Natural killer cell treated with Interleukin-12 subunit alpha and Interleukin-12 subunit beta and Interleukin-15 and Interleukin-18, amount 100 ng/mL, for 72 hours (primary cell): ENCODE data around the gene SNAPC4. TPM values are rescaled to one million over a fixed set of nuclear protein-coding genes. Genes with fewer than 3 reads are reported as not detected.
"Not testable (repeated sequence)": the region's sequence is repeated elsewhere in the genome, so short reads cannot be mapped to it uniquely, and the experiment has no call there.

Experiments used
- ATAC-seq, 2 donors: fragments of 150-1000 bp; cut with Tn5 transposase in 1 of 2; sonication (Bioruptor Pico), chemical (Tn5 transposase) in 1 of 2; 2 replicates each; pipeline ENCODE4 v1.10.0; 2021
- DNase-seq: peaks from one replicate; pipeline ENCODE4 v3.0.0; 2022; ENCODE audit warnings: low spot score
- H3K27ac Mint-ChIP-seq, 2 donors: 1 replicate in 1 of 2; 2 replicates in 1 of 2; pipeline ENCODE4 v1.8.0; 2022; ENCODE audit warnings: mixed read lengths in 2 of 2, mild to moderate bottlenecking in 1 of 2, moderate library complexity in 1 of 2
- H3K27me3 Mint-ChIP-seq, 2 donors: 1 replicate in 1 of 2; 2 replicates in 1 of 2; pipeline ENCODE4 v1.8.0; 2022; ENCODE audit warnings: mixed read lengths in 2 of 2
- H3K36me3 Mint-ChIP-seq: one replicate; pipeline ENCODE4 v1.8.0; 2022; ENCODE audit warnings: mixed read lengths
- H3K4me1 Mint-ChIP-seq, 2 donors: 1 replicate in 1 of 2; 2 replicates in 1 of 2; pipeline ENCODE4 v1.8.0; 2022; ENCODE audit warnings: low read depth in 2 of 2, mixed read lengths in 2 of 2, mild to moderate bottlenecking in 1 of 2
- H3K4me3 Mint-ChIP-seq: one replicate; pipeline ENCODE4 v1.8.0; 2022; ENCODE audit warnings: mixed read lengths
- H3K9me3 Mint-ChIP-seq: 2 replicates; pipeline ENCODE4 v1.8.0; 2022; ENCODE audit warnings: mixed read lengths
- total RNA-seq, 2 donors: library from RNA; stranded (reverse); gene quantifications; one replicate each; pipeline ENCODE4 v1.2.3, GENCODE V29; 2022

SNAPC4 gene
- total RNA-seq, 2 donors from 2014 or later, result 11.3 to 48.5 TPM

DNA sequence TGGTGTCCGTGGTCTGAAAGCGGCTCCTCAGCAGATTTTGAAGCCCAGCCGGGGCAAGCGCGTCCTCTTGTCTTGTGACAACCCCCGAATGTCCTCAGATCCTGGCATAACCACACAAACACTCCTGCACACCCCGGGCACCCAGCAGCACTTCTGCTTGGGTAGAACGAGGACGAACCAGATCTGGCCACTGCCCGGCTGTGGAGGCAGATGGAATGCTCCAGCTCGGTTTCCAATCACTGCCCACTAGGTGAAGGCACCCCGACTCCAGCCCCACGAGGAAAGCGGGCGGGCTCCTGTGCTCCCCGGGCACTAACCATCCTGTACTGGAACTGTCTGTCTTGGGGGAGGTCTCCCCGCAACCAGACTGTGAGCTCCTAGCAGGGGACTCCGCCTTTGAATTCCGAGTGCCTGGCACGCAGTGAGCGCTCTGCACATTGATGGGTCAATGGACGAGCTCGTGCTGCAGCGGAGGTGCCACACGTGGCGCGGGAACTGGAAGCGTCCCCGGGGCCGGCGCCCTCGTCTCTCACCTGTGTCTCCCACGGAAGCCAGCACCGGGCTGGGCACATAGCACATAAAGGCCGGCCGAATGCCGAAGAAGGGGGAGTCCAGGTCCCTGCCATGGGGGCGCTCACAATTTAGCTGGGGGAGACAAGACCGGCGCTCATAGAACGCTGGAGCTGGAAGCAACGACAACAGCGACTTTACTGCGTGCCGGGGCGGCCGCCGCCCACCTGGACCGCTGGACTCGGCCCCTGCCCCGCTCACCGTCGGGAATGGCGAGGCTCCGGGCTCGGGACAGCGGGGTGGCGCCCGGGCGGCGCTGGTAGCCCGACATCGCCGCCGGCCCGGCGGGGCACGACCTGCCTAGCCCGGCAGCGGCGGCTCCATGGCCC lies 9.8 kb upstream of the SNAPC4 start:
- DNase-seq, result no peak
- H3K4me3 Mint-ChIP-seq, result peak overlapping the region; percentile 90
- H3K9me3 Mint-ChIP-seq, result no peaks in the 10 kb centered on the region
- no peaks in the 10 kb centered on the region for H3K27me3 Mint-ChIP-seq
- H3K27ac Mint-ChIP-seq, result peak overlapping the region; percentile 86 to 91
- peak; percentile 24 to 38 for ATAC-seq
- peaks cover 16% of the 10 kb centered on the region for H3K36me3 Mint-ChIP-seq
- peaks cover 35 to 36% of the 10 kb centered on the region in 2 donors for H3K4me1 Mint-ChIP-seq

DNA sequence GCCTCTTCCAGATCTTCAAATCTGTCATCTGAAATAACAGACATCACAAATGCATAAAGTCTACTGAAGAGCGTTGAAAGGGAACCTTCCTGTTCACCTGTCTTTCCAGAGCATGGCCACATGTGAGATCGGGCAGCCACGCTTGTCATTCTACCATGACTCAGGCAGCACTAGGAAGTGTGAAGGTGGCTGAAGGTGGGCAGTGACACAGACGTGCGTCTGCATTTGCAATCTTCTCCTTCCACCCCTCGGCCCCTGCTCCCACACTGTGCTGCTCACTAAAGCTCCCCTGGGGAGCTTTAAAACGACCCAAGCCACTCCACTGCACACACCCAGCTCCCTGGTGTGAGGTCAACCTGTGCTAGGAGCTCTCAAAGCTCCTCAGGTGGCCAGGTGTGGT lies 7.9 kb upstream of the SNAPC4 start:
- ATAC-seq (no peak), DNase-seq (no peak)
- Mint-ChIP-seq H3K27me3 (no peaks in the 10 kb centered on the region), H3K4me3 (no peak overlapping the region), H3K27ac (no peak overlapping the region), H3K36me3 (peaks cover 10% of the 10 kb centered on the region), H3K4me1 (peaks cover 47 to 48% of the 10 kb centered on the region in 2 donors), H3K9me3 (no peaks in the 10 kb centered on the region)

DNA sequence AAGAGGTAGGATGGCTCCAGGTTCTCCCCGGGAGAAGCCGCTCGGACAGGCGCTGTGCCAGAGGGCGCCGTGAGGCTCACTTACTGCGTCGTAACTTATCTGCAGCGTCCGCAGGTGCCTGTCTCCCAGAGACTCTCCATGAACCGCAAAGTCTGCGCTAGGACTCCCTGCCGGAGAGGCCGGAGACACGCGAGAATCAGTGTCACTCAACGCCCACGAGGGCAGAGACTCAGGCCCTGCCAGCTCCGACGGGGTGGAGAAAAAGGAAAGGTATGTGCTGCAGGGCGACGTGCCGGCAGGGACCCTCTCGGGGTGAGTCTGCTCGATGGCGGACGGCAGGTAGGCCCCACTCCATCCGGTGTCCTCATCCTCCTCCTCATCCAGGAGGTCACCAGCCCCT lies 7.1 kb upstream of the SNAPC4 start:
- H3K27me3 Mint-ChIP-seq, DNase-seq, H3K9me3 Mint-ChIP-seq, H3K27ac Mint-ChIP-seq, ATAC-seq, H3K4me3 Mint-ChIP-seq: not testable (repeated sequence)
- Mint-ChIP-seq H3K4me1 (peaks cover 46 to 48% of the 10 kb centered on the region in 2 donors), H3K36me3 (peaks cover 10% of the 10 kb centered on the region)

DNA sequence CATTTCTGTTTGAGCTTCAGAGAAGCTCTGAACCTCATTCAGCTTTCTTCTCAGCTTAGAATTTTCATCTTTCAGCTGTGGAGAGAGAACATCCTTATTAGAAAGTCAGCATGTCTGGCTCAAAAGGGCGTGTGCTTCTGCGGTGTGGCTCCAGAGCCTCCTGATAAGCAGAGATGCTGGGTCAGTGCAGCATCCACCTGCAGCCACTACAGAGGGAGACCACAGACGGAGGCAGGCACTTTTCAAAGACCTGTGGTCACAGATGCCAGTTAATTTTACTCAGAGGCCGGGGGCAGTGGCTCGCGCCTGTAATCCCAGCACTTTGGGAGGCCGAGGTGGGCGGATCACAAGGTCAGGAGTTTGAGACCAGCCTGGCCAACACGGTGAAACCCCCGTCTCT lies 5.9 kb upstream of the SNAPC4 start:
- DNase-seq, H3K4me3 Mint-ChIP-seq, H3K9me3 Mint-ChIP-seq, H3K27ac Mint-ChIP-seq, H3K36me3 Mint-ChIP-seq, ATAC-seq, H3K27me3 Mint-ChIP-seq: not testable (repeated sequence)
- peaks cover 43 to 44% of the 10 kb centered on the region in 2 donors for H3K4me1 Mint-ChIP-seq

DNA sequence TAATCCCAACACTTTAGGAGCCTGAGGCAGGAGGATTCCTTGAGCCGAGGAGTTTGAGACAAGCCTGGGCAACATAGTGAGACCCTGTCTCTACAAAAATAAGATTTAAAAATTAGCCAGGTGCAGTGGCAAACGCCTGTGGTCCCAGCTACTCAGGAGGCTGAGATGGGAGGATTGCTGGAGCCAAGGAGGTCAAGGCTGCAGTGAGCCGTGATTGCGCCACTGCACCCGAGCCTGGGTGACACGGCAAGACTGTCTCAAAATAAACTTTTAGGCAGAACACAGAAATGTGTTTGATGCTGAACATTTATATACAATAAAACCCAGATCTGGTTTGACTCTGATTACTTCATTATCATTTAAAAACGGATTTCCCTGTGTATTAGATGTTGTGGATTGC lies 5.5 kb upstream of the SNAPC4 start:
- Mint-ChIP-seq H3K4me1 (peaks cover 43 to 48% of the 10 kb centered on the region in 2 donors), H3K36me3 (peaks cover 5% of the 10 kb centered on the region), H3K27me3 (no peaks in the 10 kb centered on the region), H3K9me3 (no peaks in the 10 kb centered on the region), H3K27ac (peak overlapping the region; percentile 82 to 93), H3K4me3 (peak overlapping the region; percentile 77)
- ATAC-seq (no peak), DNase-seq (no peak)

DNA sequence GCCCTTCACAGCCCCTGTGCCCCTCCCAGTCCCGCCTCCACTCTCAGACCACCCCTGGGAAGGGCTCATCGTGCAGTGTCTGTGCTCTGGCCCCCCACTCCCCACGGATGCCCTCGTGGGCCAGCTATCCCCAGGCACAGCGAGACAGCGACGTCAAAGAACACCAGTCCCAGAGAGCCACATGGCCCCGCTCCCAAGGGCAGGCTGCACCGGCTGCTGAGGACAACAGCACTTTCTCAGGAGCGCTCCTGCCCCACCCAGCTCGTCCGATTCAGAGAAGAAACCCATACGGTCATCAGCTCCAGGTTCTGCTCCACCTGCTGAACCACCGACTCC lies 4.8 kb upstream of the SNAPC4 start:
- H3K36me3 Mint-ChIP-seq, result peaks cover 5% of the 10 kb centered on the region
- no peaks in the 10 kb centered on the region for H3K9me3 Mint-ChIP-seq
- ATAC-seq (no peak), DNase-seq (no peak)
- H3K27me3 Mint-ChIP-seq, result no peaks in the 10 kb centered on the region
- H3K4me1 Mint-ChIP-seq, result peaks cover 40 to 46% of the 10 kb centered on the region in 2 donors
- peak overlapping the region; percentile 82 to 93 for H3K27ac Mint-ChIP-seq
- peak overlapping the region; percentile 77 for H3K4me3 Mint-ChIP-seq

- ATAC-seq, result peak; percentile 53 to 61
- H3K36me3 Mint-ChIP-seq, result peaks cover 5% of the 10 kb centered on the region
Observed at GRCh38 chr9:136403915-136404800, 4.2 kb upstream of the SNAPC4 start.

GRCh38 chr9:136403538-136403914 lies 3.6 kb upstream of the SNAPC4 start:
- Mint-ChIP-seq H3K4me1 (peaks cover 36 to 46% of the 10 kb centered on the region in 2 donors), H3K9me3 (no peaks in the 10 kb centered on the region), H3K27ac (peak overlapping the region; percentile 82 to 93), H3K27me3 (no peaks in the 10 kb centered on the region), H3K4me3 (peak overlapping the region; percentile 77), H3K36me3 (no peaks in the 10 kb centered on the region)
- ATAC-seq (peak; percentile 77 to 78), DNase-seq (peak; percentile 81)

More at GRCh38 chr9:136403915-136404800, 4.2 kb upstream of the SNAPC4 start:
- peaks cover 36 to 44% of the 10 kb centered on the region in 2 donors for H3K4me1 Mint-ChIP-seq
- H3K4me3 Mint-ChIP-seq, result peak overlapping the region; percentile 77
- no peaks in the 10 kb centered on the region for H3K27me3 Mint-ChIP-seq
- DNase-seq, result no peak
- no peaks in the 10 kb centered on the region for H3K9me3 Mint-ChIP-seq
- H3K27ac Mint-ChIP-seq, result peak overlapping the region; percentile 82 to 93

GRCh38 chr9:136402067-136402466 lies 2.1 kb upstream of the SNAPC4 start:
- H3K4me3 Mint-ChIP-seq, result peak overlapping the region; percentile 41
- H3K4me1 Mint-ChIP-seq, result peaks cover 39 to 42% of the 10 kb centered on the region in 2 donors

GRCh38 chr9:136401173-136401922 lies 1.4 kb upstream of the SNAPC4 start:
- Mint-ChIP-seq H3K36me3 (no peaks in the 10 kb centered on the region), H3K27ac (peak overlapping the region; percentile 55 to 73), H3K27me3 (no peaks in the 10 kb centered on the region), H3K4me1 (peaks cover 39 to 45% of the 10 kb centered on the region in 2 donors), H3K4me3 (peak overlapping the region; percentile 57), H3K9me3 (no peaks in the 10 kb centered on the region)
- ATAC-seq (no peak), DNase-seq (no peak)

More at GRCh38 chr9:136402067-136402466, 2.1 kb upstream of the SNAPC4 start:
- Mint-ChIP-seq H3K36me3 (no peaks in the 10 kb centered on the region), H3K9me3 (no peaks in the 10 kb centered on the region), H3K27ac (peak overlapping the region in 1 of 2 donors; percentile 55), H3K27me3 (no peaks in the 10 kb centered on the region)
- ATAC-seq, result no peak
- DNase-seq, result no peak

DNA sequence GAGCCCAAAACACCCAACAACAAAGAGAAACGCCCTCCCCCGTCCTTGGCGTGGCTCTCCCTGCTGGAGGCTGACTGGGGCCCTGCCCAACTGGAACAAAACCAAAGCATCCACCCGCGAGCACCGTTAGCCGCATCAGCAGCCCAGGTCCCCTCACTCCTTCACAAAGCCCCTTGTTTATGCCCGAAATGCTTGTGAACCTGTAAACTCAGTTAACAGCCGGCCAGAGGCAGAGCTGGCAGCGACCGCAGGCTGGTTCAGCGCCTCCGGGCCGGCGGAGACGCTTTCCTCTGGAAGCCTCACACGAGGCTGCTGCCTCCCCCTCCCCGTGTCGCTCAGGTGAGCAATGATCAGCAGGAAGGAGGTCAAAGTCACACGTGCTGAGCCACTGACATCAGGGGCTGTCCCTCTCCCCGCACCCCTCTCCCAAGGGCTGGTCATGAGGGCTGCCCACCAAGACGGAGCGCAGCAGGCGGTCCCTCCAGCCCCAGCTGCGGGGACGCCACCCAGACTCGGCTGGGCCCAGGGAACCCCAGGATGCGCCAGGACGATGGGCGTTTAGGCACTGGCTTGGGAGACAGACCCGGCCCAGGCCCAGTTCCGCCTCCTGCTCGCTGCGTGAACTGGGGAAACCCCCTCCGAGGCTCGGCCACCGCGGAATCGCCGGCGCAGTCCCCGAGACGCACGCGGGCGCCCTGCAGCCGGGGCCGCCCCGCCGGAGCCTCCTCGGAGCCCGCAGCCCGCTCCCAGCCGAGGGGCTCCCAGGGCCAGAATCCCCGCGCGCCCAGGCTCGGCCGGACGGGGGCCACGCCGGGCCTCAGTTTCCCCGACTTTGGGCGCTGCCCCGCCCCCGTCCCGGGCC lies 563 bp downstream of the SNAPC4 start:
- no peaks in the 10 kb centered on the region for H3K27me3 Mint-ChIP-seq
- H3K4me3 Mint-ChIP-seq, result peak overlapping the region; percentile 89
- ATAC-seq (peak; percentile 55 to 60), DNase-seq (no peak)
- peak overlapping the region in 1 of 2 donors; percentile 56 for H3K27ac Mint-ChIP-seq
- H3K36me3 Mint-ChIP-seq, result no peaks in the 10 kb centered on the region
- peaks cover 30 to 34% of the 10 kb centered on the region in 2 donors for H3K4me1 Mint-ChIP-seq
- no peaks in the 10 kb centered on the region for H3K9me3 Mint-ChIP-seq

GRCh38 chr9:136398286-136398685 lies 1.7 kb downstream of the SNAPC4 start:
- no peak for DNase-seq
- no peak for ATAC-seq
- Mint-ChIP-seq H3K27me3 (no peaks in the 10 kb centered on the region), H3K27ac (peak overlapping the region in 1 of 2 donors; percentile 56), H3K4me3 (peak overlapping the region; percentile 89), H3K36me3 (no peaks in the 10 kb centered on the region), H3K4me1 (peaks cover 22 to 24% of the 10 kb centered on the region in 2 donors), H3K9me3 (no peaks in the 10 kb centered on the region)
